Adipocyte (in vitro differentiated cells): Measurements from ENCODE around the gene NOS1AP.
A peak's percentile ranks its signal among the peaks of the same experiment; 100 is the strongest.

Experiments
- DNase-seq: peaks from one replicate; pipeline ENCODE4 v3.0.0-alpha.2; 2015; ENCODE audit warnings: low read depth
- H3K27me3 ChIP-seq: replicated peaks from 2 replicates; pipeline ENCODE4 v1.7.0; 2013; ENCODE audit warnings: mild to moderate bottlenecking, low read length, moderate library complexity; ENCODE audit not compliant: control insufficient read depth, insufficient read depth
- H3K36me3 ChIP-seq: 2 replicates; pipeline ENCODE4 v1.7.0; 2013; ENCODE audit warnings: low read length, mild to moderate bottlenecking, moderate library complexity; ENCODE audit not compliant: control insufficient read depth, insufficient read depth, severe bottlenecking
- H3K4me1 ChIP-seq: 2 replicates; pipeline ENCODE4 v1.7.0; 2013; ENCODE audit warnings: mild to moderate bottlenecking, low read length, moderate library complexity; ENCODE audit not compliant: control insufficient read depth, insufficient read depth
- H3K4me3 ChIP-seq: 2 replicates; pipeline ENCODE4 v1.7.0; 2013; ENCODE audit warnings: mild to moderate bottlenecking, low read length, moderate library complexity
- H3K9ac ChIP-seq: 2 replicates; pipeline ENCODE4 v1.7.0; 2013; ENCODE audit warnings: mild to moderate bottlenecking, low read length, moderate library complexity
- H3K9me3 ChIP-seq: 2 replicates; pipeline ENCODE4 v1.7.0; 2013; ENCODE audit warnings: mild to moderate bottlenecking, low read length, moderate library complexity; ENCODE audit not compliant: control insufficient read depth

The NOS1AP gene

GRCh38 chr1:162303004-162303344, 233.5 kb downstream of the NOS1AP start:
- Histone ChIP-seq H3K27me3 (peaks cover 22% of the 10 kb centered on the region), H3K9me3 (peaks cover 9% of the 10 kb centered on the region), H3K4me1 (no peaks in the 10 kb centered on the region), H3K9ac (no peak overlapping the region), H3K36me3 (no peaks in the 10 kb centered on the region), H3K4me3 (no peak overlapping the region)
- peak; percentile 70 for DNase-seq

DNA sequence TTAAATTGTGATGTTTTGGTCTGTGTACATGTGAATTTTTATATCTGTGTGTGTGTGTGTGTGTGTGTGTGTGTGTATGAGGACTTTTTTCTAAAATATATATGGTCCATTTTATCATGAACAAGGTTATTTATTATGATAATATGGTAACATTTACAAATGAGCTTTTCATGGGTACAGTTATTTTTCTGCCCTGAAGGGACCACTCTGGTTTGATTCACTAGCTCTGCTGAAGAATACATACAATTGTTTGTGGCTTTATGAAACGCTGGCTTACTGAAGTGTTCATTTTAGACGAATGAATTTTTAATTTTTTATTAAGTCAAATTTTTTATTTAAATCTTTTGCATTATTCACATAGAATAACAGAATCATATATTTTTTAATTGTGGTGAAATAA, 235.2 kb downstream of the NOS1AP start:
- Histone ChIP-seq H3K27me3 (peaks cover 15% of the 10 kb centered on the region), H3K4me1 (no peaks in the 10 kb centered on the region), H3K36me3 (no peaks in the 10 kb centered on the region), H3K9ac (no peak overlapping the region), H3K9me3 (peaks cover 16% of the 10 kb centered on the region), H3K4me3 (no peak overlapping the region)
- DNase-seq: no peak

DNA sequence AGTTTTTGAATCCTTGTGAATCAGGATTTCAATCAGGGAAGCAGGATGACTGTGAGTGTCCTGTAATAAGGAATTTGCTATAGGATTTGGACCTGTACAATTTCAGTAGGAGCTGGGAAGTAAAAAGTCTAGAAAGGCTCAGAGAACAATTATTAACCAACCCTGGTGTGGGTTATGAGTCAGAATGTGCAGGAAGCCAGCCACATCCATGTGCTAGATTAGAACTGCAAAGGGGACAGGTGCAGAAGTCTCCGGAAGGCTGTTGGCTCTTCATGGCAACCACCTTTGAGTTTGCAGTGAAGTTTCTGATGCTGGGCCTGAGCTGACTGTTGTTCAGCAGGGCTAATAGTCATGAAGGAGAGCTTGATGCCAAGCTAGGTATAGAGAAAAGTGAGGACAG, 236.5 kb downstream of the NOS1AP start:
- no peak for DNase-seq
- Histone ChIP-seq H3K4me1 (no peaks in the 10 kb centered on the region), H3K9me3 (peaks cover 16% of the 10 kb centered on the region), H3K4me3 (no peak overlapping the region), H3K36me3 (no peaks in the 10 kb centered on the region), H3K27me3 (peaks cover 6% of the 10 kb centered on the region), H3K9ac (no peak overlapping the region)

DNA sequence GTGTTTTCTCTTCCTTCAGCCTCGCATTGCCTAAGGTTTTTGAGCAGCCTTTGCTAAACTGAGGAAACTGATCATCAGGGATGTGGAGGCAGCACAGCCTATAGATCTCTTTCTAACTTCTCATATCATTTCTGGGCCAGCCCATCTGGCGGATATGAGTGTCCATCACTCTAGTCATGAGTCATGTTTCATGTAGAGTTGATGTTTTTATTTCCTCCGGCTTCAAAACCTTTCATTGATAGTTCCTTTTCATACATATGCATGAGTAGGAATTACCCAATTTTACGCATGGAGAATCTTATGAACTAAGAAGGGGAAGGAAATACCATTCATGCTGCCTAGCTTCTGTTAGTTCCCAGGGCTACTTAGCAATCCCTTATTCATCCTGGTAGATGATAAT, 240.8 kb downstream of the NOS1AP start:
- Histone ChIP-seq H3K4me3 (no peak overlapping the region), H3K27me3 (no peaks in the 10 kb centered on the region), H3K4me1 (no peaks in the 10 kb centered on the region), H3K36me3 (no peaks in the 10 kb centered on the region), H3K9me3 (peaks cover 11% of the 10 kb centered on the region), H3K9ac (no peak overlapping the region)
- DNase-seq: no peak

GRCh38 chr1:162314206-162314605, 244.7 kb downstream of the NOS1AP start:
- no peaks in the 10 kb centered on the region for H3K36me3 ChIP-seq
- H3K4me1 ChIP-seq: no peaks in the 10 kb centered on the region
- H3K9me3 ChIP-seq: no peaks in the 10 kb centered on the region
- H3K4me3 ChIP-seq: no peak overlapping the region
- DNase-seq: peak; percentile 3
- peaks cover 13% of the 10 kb centered on the region for H3K27me3 ChIP-seq
- no peak overlapping the region for H3K9ac ChIP-seq

GRCh38 chr1:162315673-162316072, 246.2 kb downstream of the NOS1AP start:
- H3K9me3 ChIP-seq: no peaks in the 10 kb centered on the region
- DNase-seq: no peak
- no peaks in the 10 kb centered on the region for H3K4me1 ChIP-seq
- H3K36me3 ChIP-seq: no peaks in the 10 kb centered on the region
- H3K9ac ChIP-seq: no peak overlapping the region
- peaks cover 13% of the 10 kb centered on the region for H3K27me3 ChIP-seq
- no peak overlapping the region for H3K4me3 ChIP-seq

DNA sequence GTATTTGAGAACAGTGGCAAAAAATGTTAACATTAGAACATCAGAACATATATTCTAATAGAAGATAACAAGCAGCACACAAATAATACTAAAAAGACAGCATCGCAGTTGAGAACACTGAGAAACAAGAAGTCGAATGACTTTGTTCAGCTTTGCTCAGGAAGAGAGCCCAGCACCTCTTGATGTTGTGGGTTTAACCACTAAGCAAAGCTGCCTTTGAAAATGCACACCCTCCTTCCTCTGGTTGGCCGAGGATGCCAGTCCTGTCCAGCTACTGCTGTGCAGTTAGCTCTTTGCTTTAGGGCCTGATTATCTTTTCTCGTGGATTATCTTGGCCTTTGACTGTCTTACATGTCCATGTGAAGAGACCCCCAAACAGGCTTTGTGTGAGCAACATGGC, 246.7 kb downstream of the NOS1AP start:
- Histone ChIP-seq H3K4me3 (no peak overlapping the region), H3K9me3 (no peaks in the 10 kb centered on the region), H3K4me1 (no peaks in the 10 kb centered on the region), H3K27me3 (peaks cover 13% of the 10 kb centered on the region), H3K36me3 (no peaks in the 10 kb centered on the region), H3K9ac (no peak overlapping the region)
- DNase-seq: no peak

GRCh38 chr1:162317621-162318020, 248.1 kb downstream of the NOS1AP start:
- H3K9ac ChIP-seq: no peak overlapping the region
- H3K4me3 ChIP-seq: no peak overlapping the region
- H3K36me3 ChIP-seq: no peaks in the 10 kb centered on the region
- no peak for DNase-seq
- H3K9me3 ChIP-seq: no peaks in the 10 kb centered on the region
- H3K4me1 ChIP-seq: no peaks in the 10 kb centered on the region
- peaks cover 13% of the 10 kb centered on the region for H3K27me3 ChIP-seq

DNA sequence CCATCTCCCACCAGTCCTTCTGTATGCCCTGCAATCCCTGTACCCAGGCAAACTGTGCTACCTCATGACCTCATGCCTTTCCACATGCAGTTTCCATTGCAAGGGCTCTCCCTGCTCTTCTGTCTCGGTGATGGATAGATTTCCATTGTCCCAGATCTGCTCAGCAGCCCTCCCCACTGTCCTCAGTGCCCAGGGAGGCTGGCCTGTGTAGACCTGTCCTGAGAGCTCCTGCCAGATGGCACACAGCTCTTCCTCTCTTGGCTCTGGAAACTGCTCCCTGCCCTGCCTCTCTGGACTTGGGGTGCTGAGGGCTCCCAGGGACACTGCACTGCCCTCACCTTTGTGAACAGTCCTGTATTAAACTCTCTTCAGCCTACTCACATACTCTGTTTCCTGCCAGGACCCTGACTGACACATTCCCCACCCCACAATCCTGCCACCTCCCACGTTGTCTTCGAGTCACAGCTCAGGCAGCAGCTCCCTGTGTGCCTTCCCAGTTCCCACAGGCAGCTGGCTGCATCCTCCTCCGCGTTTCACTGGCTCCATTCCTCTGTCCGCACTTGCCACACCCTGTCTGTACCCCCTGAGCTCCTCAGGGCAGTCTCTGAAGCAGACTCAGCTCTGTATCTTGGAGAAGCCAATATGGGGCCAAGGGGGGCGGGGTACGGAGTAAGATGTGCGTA, 250.1 kb downstream of the NOS1AP start:
- no peaks in the 10 kb centered on the region for H3K9me3 ChIP-seq
- no peak overlapping the region for H3K9ac ChIP-seq
- DNase-seq: peak; percentile 4
- peaks cover 13% of the 10 kb centered on the region for H3K27me3 ChIP-seq
- no peak overlapping the region for H3K4me3 ChIP-seq
- no peaks in the 10 kb centered on the region for H3K4me1 ChIP-seq
- H3K36me3 ChIP-seq: no peaks in the 10 kb centered on the region

DNA sequence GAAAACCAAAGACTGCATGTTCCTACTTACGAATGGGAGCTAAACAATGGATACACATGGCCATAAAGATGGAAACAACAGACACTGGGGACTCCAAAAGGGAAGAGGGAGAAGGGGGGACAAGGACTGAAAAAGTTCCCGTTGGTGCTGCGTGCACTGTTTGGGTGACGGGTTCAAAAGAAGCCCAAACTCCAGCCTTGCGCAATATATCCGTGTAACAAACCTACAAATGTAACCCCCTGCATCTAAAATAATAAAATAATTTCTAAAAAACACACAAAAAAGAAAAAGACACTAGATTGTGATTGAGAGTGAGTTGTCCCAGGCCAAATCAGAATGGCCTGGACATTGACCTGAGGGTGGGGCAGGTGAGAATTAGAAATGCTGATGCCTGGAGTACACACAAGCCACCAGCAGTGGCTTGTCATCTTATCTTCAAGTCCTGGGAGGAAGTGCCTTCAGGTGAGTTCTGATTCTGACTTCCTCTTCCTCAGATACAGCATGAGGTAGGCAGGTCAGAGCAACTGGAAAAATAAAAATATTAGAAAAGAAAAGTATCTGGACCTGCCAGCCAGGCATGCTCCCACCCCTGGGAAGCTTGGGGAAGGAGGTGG, 252.4 kb downstream of the NOS1AP start:
- no peak overlapping the region for H3K9ac ChIP-seq
- no peak for DNase-seq
- no peak overlapping the region for H3K4me3 ChIP-seq
- no peaks in the 10 kb centered on the region for H3K9me3 ChIP-seq
- H3K36me3 ChIP-seq: no peaks in the 10 kb centered on the region
- H3K4me1 ChIP-seq: peaks cover 5% of the 10 kb centered on the region
- peaks cover 13% of the 10 kb centered on the region for H3K27me3 ChIP-seq

- Histone ChIP-seq H3K27me3 (peaks cover 5% of the 10 kb centered on the region), H3K4me1 (peaks cover 16% of the 10 kb centered on the region), H3K36me3 (no peaks in the 10 kb centered on the region), H3K9me3 (no peaks in the 10 kb centered on the region), H3K9ac (no peak overlapping the region), H3K4me3 (no peak overlapping the region)
- DNase-seq: no peak
Observed at GRCh38 chr1:162323023-162323422, 253.5 kb downstream of the NOS1AP start.

- DNase-seq: no peak
- Histone ChIP-seq H3K36me3 (no peaks in the 10 kb centered on the region), H3K9me3 (no peaks in the 10 kb centered on the region), H3K4me3 (no peak overlapping the region), H3K4me1 (peaks cover 16% of the 10 kb centered on the region), H3K9ac (no peak overlapping the region), H3K27me3 (no peaks in the 10 kb centered on the region)
Observed at GRCh38 chr1:162324396-162324795, 254.9 kb downstream of the NOS1AP start.
